Hematopoietic multipotent progenitor cell treated with erythropoietin and hydrocortisone succinate and interleukin-3 and kit ligand, for 4 days (in vitro differentiated cells): ENCODE results near the gene PAIP1.
"Not testable (repeated sequence)": the region's sequence is repeated elsewhere in the genome, so short reads cannot be mapped to it uniquely, and the experiment has no call there.

Experiments
- DNase-seq: peaks from one replicate; pipeline ENCODE4 v3.0.0-alpha.2; 2015

The PAIP1 gene

GRCh38 chr5:43514816-43515677 lies 41.8 kb downstream of the PAIP1 start, which contains the start of gene C5orf34:
Gene C5orf34, minus strand, starts transcription at chr5:43515148. Its CDS starts 5,809 bp downstream, at chr5:43509339.
- peak; percentile 99 for DNase-seq

GRCh38 chr5:43514471-43514815 lies 42.4 kb downstream of the PAIP1 start:
- DNase-seq: no peak

GRCh38 chr5:43514025-43514424 lies 42.9 kb downstream of the PAIP1 start:
- no peak for DNase-seq

- DNase-seq: not testable (repeated sequence)
Measured at GRCh38 chr5:43511062-43511461, 45.8 kb downstream of the PAIP1 start.

DNA sequence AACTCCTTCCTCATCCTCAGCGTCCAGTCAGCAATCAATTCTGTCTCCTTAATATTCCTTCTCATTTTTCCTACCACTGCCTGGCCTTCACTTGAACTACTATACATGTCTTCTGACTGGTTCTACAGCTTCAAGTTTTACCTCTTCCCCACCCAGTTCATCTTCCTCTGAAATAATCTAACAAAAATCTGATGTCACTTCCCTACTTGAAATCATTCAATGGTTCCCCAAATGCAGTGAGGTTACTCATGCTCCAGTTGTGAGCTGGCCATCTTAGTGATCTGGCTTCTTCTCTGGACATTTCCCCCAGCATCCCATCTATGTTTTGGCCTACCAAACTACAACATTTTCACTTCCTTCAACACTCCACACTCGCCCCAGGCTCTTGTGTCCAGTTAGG lies 58.3 kb downstream of the PAIP1 start:
- DNase-seq: no peak

- DNase-seq: no peak
Measured at GRCh38 chr5:43497311-43498104, 59.4 kb downstream of the PAIP1 start.

DNA sequence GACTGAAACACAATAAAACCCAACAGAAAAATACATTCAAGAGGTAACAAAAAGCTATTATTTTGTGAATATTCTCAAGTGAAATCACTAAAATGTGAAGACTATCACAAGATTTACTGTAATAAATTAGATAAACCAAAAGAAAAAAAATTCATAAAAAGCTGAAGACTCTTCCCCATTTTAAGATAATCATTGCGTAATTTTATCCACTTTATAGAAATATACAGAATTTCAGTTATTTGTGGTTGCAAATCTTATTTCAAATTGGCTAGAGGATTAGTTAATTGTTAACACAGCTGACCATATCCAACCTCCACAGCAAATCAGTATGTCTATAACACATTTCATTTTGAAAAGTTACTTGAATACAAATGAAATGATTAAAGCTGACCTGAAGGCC lies 65.6 kb downstream of the PAIP1 start:
- DNase-seq: no peak

GRCh38 chr5:43486353-43486752 lies 70.5 kb downstream of the PAIP1 start:
- DNase-seq: no peak

GRCh38 chr5:43485406-43485805 lies 71.5 kb downstream of the PAIP1 start:
- DNase-seq: no peak

GRCh38 chr5:43484106-43484849 lies 72.6 kb downstream of the PAIP1 start:
- DNase-seq: peak; percentile 96

DNA sequence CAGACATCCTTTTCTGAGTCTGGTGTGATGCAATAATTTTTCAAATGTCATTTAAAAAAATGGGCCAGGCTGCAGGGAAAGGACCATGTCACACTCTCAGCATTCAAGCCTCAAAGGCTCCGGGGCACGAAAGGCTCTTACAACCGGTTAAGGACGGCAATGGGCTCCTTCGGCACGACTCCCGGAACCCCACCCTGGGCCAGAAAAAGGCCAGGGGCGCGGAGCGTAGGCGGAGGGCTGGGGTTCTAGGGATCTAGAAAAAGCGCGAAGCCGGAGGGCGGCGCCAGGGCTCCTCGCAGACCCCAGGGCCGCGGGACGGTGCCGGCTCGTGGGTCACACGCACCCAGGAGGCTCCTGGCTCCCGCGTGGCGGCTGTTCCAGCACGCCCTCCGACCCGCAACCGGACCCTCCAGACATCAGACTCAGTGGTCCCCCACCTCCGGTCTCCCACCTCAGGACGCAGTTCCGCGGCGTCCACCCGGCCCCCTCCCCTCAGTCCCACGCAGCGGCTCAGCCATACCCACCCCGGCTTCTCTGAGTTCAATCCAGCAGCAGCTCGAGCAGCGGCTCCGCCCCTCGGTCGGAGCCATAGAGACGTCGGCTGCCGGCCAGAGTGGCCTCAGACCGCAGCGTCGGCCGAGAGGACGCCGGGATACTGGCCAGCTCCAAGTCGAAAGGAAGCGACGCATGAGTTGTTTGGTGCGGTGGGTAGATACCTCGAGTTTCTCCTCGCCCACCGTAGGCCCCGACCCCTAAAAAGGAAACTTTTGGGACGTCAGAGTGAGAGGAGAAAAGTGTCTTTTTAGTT lies 73.4 kb downstream of the PAIP1 start, which contains the start of gene TMEM267:
Gene TMEM267 (minus strand): TSS at position 568 of the 808 bp plus-strand sequence. CDS start 29,896 bp downstream, outside the sequence.
- peak; percentile 98 for DNase-seq

GRCh38 chr5:43482490-43483297 lies 74.2 kb downstream of the PAIP1 start:
- DNase-seq: peak; percentile 43
